B cell (primary cell): ENCODE results near the gene SDK1. TPM values are rescaled to one million over a fixed set of nuclear protein-coding genes. Genes with fewer than 3 reads are reported as not detected.

Experiments
- ATAC-seq: fragments of 200-7000 bp; cut with Tn5 transposase; one replicate; pipeline ENCODE4 v1.10.0; 2021; ENCODE audit warnings: low read depth, mild to moderate bottlenecking, moderate number of reproducible peaks, moderate library complexity
- CTCF ChIA-PET: fragments of 350-600 bp; sonication (Branson Sonifier 250); formaldehyde crosslinking; loops from one replicate; lab custom pipeline; 2021; ENCODE audit warnings: antibody characterized with exemption, inconsistent platforms; lab: Charles Lee
- POLR2A ChIA-PET: fragments of 350-600 bp; sonication (Branson Sonifier 250); formaldehyde crosslinking; loops from one replicate; lab custom pipeline; 2021; ENCODE audit warnings: antibody characterized with exemption; lab: Charles Lee
- DNase-seq: peaks from one replicate; pipeline ENCODE4 v3.0.0; 2013
- H2AFZ ChIP-seq: 2 replicates; pipeline ENCODE4 v1.6.1; 2012; ENCODE audit warnings: mild to moderate bottlenecking, low read depth, low read length; ENCODE audit not compliant: insufficient read depth, poor library complexity, severe bottlenecking
- H3K27ac ChIP-seq, 2 donors: 1 replicate in 1 of 2; 2 replicates in 1 of 2; pipeline ENCODE4 v1.5.1; 2012 to 2013; ENCODE audit warnings: low read length in 2 of 2, mild to moderate bottlenecking in 2 of 2, moderate library complexity in 1 of 2
- H3K27me3 ChIP-seq, 4 experiments: fragments of 200-600 bp in 1 of 4; sonication (generic) in 1 of 4; replicated peaks in 1 of 4; 1 replicate in 2 of 4; 2 replicates in 2 of 4; pipeline versions ENCODE4 v1.6.1 to v1.7.0; 2013 to 2016; ENCODE audit warnings: low read length in 3 of 4, mild to moderate bottlenecking in 2 of 4, mixed read lengths in 1 of 4, moderate library complexity in 1 of 4; ENCODE audit not compliant: insufficient read depth in 4 of 4, control insufficient read depth in 3 of 4; ENCODE audit errors: control extremely low read depth in 1 of 4
- H3K36me3 ChIP-seq, 2 experiments: replicated peaks in 1 of 2; 1 replicate in 1 of 2; 2 replicates in 1 of 2; pipeline versions ENCODE4 v1.6.1 to v1.7.1; 2013; ENCODE audit warnings: low read length in 1 of 2; ENCODE audit not compliant: insufficient read depth in 2 of 2, control insufficient read depth in 1 of 2; ENCODE audit errors: control extremely low read depth in 1 of 2, extremely low read depth in 1 of 2
- H3K4me1 ChIP-seq, 2 donors: fragments of 200-600 bp in 1 of 2; sonication (generic) in 1 of 2; 1 replicate in 1 of 2; 2 replicates in 1 of 2; pipeline versions ENCODE4 v1.5.1 to v1.6.1; 2013 to 2017; ENCODE audit warnings: low read length in 2 of 2; ENCODE audit not compliant: control insufficient read depth in 2 of 2, insufficient read depth in 2 of 2
- H3K4me2 ChIP-seq: replicated peaks from 2 replicates; pipeline ENCODE3; 2012; ENCODE audit warnings: mild to moderate bottlenecking, low read depth, low read length; ENCODE audit not compliant: poor library complexity, severe bottlenecking
- H3K4me3 ChIP-seq, 5 experiments: fragments of 200-600 bp in 1 of 5; sonication (generic) in 1 of 5; 1 replicate in 3 of 5; 2 replicates in 2 of 5; pipeline versions ENCODE4 v1.5.1 to v1.7.0; 2011 to 2016; ENCODE audit warnings: low read length in 4 of 5, mild to moderate bottlenecking in 4 of 5, low read depth in 2 of 5, control low read depth in 1 of 5, moderate library complexity in 1 of 5; ENCODE audit not compliant: insufficient read depth in 1 of 5; ENCODE audit errors: control extremely low read depth in 1 of 5, extremely low read depth in 1 of 5
- H3K79me2 ChIP-seq: fragments of 200-600 bp; sonication (generic); one replicate; pipeline ENCODE4 v1.6.0; 2016; ENCODE audit warnings: low read length; ENCODE audit not compliant: control insufficient read depth, insufficient read depth
- H3K9ac ChIP-seq: fragments of 200-600 bp; sonication (generic); 2 replicates; pipeline ENCODE4 v1.6.1; 2017; ENCODE audit warnings: mild to moderate bottlenecking, low read length, moderate library complexity
- H3K9me3 ChIP-seq, 3 donors: one replicate each; pipeline versions ENCODE4 v1.6.1 to v1.7.1; 2013; ENCODE audit warnings: low read length in 2 of 3; ENCODE audit not compliant: control insufficient read depth in 2 of 3, insufficient read depth in 1 of 3; ENCODE audit errors: control extremely low read depth in 1 of 3
- H4K20me1 ChIP-seq: 2 replicates; pipeline ENCODE4 v1.6.0; 2012; ENCODE audit warnings: mild to moderate bottlenecking, low read length; ENCODE audit not compliant: insufficient read depth, control insufficient read depth, poor library complexity, severe bottlenecking
- H3K27ac Mint-ChIP-seq: one replicate; pipeline ENCODE4 v1.8.0; 2021; ENCODE audit warnings: mixed read lengths
- H3K27me3 Mint-ChIP-seq: one replicate; pipeline ENCODE4 v1.8.0; 2021; ENCODE audit warnings: mixed read lengths
- H3K4me1 Mint-ChIP-seq: one replicate; pipeline ENCODE4 v1.8.0; 2021; ENCODE audit warnings: mixed read lengths
- H3K4me3 Mint-ChIP-seq: one replicate; pipeline ENCODE4 v1.8.0; 2021; ENCODE audit warnings: mixed read lengths
- H3K9me3 Mint-ChIP-seq: one replicate; pipeline ENCODE4 v1.8.0; 2022; ENCODE audit warnings: mixed read lengths; ENCODE audit not compliant: insufficient read depth
- EZH2 ChIP-seq: IDR thresholded peaks from 2 replicates; pipeline ENCODE4 v1.6.1; 2012; ENCODE audit warnings: borderline replicate concordance, low read depth, mild to moderate bottlenecking, moderate library complexity, low read length; ENCODE audit not compliant: insufficient read depth, poor library complexity, severe bottlenecking
- WGBS: methylation state at CpG from one replicate; pipeline ENCODE4 v1.1.5; 2013; ENCODE audit warnings: missing lambda C conversion rate; ENCODE audit not compliant: insufficient coverage; 5-methylcytosine and 5-hydroxymethylcytosine counted together
- intact Hi-C: fragments of 100-400 bp; cut with micrococcal nuclease; formaldehyde crosslinking; loops from one replicate; pipeline ENCODE4 v1.10.0; 2022
- polyA plus RNA-seq: library from polyadenylated mRNA; depleted of rRNA; stranded (reverse); fragments of >200 nt; gene quantifications from 2 replicates; pipeline ENCODE4 v1.2.3, GENCODE V29; 2012
- total RNA-seq, 2 donors: library from RNA; stranded (reverse); fragments of 120-200 nt in 1 of 2; gene quantifications; 1 replicate in 1 of 2; 2 replicates in 1 of 2; pipeline versions ENCODE4 v1.2.3 to v1.2.4, GENCODE V29; 2013 to 2022
- TF ChIP-seq, protein P1 (sequence below): fragments of 200-600 bp; IDR thresholded peaks from one replicate; pipeline ENCODE4 v1.8.0; 2022; ENCODE audit warnings: antibody characterized with exemption, mild to moderate bottlenecking

Gene SDK1
- total and polyA plus RNA-seq, 2 donors (not counting 1 experiment from before 2014, with no cell fraction given) = 0.73 to 2.0 TPM

GRCh38 chr7:4175346-4175973 lies 874.4 kb downstream of the SDK1 start:
- Mint-ChIP-seq H3K27me3 (no peaks in the 10 kb centered on the region), H3K9me3 (no peaks in the 10 kb centered on the region), H3K4me3 (no peak overlapping the region), H3K4me1 (no peaks in the 10 kb centered on the region), H3K27ac (no peak overlapping the region)
- no peak overlapping the region for H3K9ac ChIP-seq
- no peaks in the 10 kb centered on the region for H4K20me1 ChIP-seq
- intact Hi-C loops = no loop called here
- WGBS = 93% methylated on average over 31 of the region's 34 CpGs
- no peaks in the 10 kb centered on the region for H3K27me3 ChIP-seq
- no peak overlapping the region for H3K27ac ChIP-seq
- no peak for TF ChIP-seq EZH2
- TF ChIP-seq, protein P1, sequence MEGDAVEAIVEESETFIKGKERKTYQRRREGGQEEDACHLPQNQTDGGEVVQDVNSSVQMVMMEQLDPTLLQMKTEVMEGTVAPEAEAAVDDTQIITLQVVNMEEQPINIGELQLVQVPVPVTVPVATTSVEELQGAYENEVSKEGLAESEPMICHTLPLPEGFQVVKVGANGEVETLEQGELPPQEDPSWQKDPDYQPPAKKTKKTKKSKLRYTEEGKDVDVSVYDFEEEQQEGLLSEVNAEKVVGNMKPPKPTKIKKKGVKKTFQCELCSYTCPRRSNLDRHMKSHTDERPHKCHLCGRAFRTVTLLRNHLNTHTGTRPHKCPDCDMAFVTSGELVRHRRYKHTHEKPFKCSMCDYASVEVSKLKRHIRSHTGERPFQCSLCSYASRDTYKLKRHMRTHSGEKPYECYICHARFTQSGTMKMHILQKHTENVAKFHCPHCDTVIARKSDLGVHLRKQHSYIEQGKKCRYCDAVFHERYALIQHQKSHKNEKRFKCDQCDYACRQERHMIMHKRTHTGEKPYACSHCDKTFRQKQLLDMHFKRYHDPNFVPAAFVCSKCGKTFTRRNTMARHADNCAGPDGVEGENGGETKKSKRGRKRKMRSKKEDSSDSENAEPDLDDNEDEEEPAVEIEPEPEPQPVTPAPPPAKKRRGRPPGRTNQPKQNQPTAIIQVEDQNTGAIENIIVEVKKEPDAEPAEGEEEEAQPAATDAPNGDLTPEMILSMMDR = no peak
- no peaks in the 10 kb centered on the region for H3K4me1 ChIP-seq
- ATAC-seq (no peak), DNase-seq (no peak)
- POLR2A ChIA-PET = no interaction called here
- H3K9me3 ChIP-seq = peaks cover 0 to 25% (median 0%) of the 10 kb centered on the region in 3 donors
- no peaks in the 10 kb centered on the region for H3K36me3 ChIP-seq
- no peak overlapping the region for H3K4me3 ChIP-seq
- CTCF ChIA-PET = no interaction called here
- H3K79me2 ChIP-seq = no peaks in the 10 kb centered on the region
- H3K4me2 ChIP-seq = no peak overlapping the region
- H2AFZ ChIP-seq = no peak overlapping the region

DNA sequence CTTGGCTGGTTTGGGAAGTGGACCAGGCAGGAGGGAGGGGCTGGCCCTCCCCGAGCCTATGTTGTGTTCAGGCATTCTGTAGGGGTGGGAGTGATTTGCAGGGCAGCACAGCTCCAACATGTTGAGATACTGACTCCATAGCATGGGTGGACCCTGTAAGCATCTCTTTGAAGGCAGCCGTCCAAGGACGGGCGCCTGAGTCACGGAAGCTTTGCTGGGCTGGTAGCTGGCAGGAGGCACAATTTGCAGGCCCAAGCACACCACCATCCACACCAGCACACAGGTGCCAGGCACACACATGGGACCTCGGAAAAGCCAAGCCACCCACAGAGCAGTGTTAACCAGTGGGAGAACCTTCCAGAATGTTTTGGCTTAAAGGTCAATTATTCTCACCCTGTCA lies 875.9 kb downstream of the SDK1 start:
- no peak overlapping the region for H3K27ac ChIP-seq
- H3K27me3 Mint-ChIP-seq = no peaks in the 10 kb centered on the region
- no peaks in the 10 kb centered on the region for H4K20me1 ChIP-seq
- H3K4me3 ChIP-seq = no peak overlapping the region
- no peaks in the 10 kb centered on the region for H3K9me3 Mint-ChIP-seq
- CTCF ChIA-PET = no interaction called here
- no peaks in the 10 kb centered on the region for H3K4me1 Mint-ChIP-seq
- H3K4me3 Mint-ChIP-seq = no peak overlapping the region
- no peak overlapping the region for H3K27ac Mint-ChIP-seq
- peaks cover 0 to 39% (median 0%) of the 10 kb centered on the region in 3 donors for H3K9me3 ChIP-seq
- H3K9ac ChIP-seq = no peak overlapping the region
- 89% methylated on average over 5 of the region's 6 CpGs for WGBS
- no peaks in the 10 kb centered on the region for H3K27me3 ChIP-seq
- DNase-seq = no peak
- no peaks in the 10 kb centered on the region for H3K36me3 ChIP-seq
- POLR2A ChIA-PET = no interaction called here
- ATAC-seq = no peak
- TF ChIP-seq EZH2 = no peak
- TF ChIP-seq, protein P1 = no peak
- intact Hi-C loops = no loop called here
- H3K4me2 ChIP-seq = no peak overlapping the region
- H3K4me1 ChIP-seq = no peaks in the 10 kb centered on the region
- no peaks in the 10 kb centered on the region for H3K79me2 ChIP-seq
- no peak overlapping the region for H2AFZ ChIP-seq
